ENCODE results near the gene MTRFR.

Gene MTRFR

GRCh38 chr12:123271001-123271668 lies 37.9 kb downstream of the MTRFR start:
- DNase-seq = peak; percentile 57

- DNase-seq = no peak
Measured at GRCh38 chr12:123273166-123273565, 39.9 kb downstream of the MTRFR start.

- DNase-seq = no peak
Measured at GRCh38 chr12:123278101-123278627, 44.9 kb downstream of the MTRFR start.

GRCh38 chr12:123280971-123281370 lies 47.7 kb downstream of the MTRFR start:
- DNase-seq = no peak

GRCh38 chr12:123282111-123282510 lies 48.9 kb downstream of the MTRFR start:
- DNase-seq = no peak

GRCh38 chr12:123283461-123283860 lies 50.2 kb downstream of the MTRFR start:
- DNase-seq = no peak

GRCh38 chr12:123284669-123285068 lies 51.4 kb downstream of the MTRFR start:
- no peak for DNase-seq

- no peak for DNase-seq
Measured at GRCh38 chr12:123286652-123287373, 53.6 kb downstream of the MTRFR start.

GRCh38 chr12:123288751-123289346 lies 55.6 kb downstream of the MTRFR start:
- DNase-seq = no peak

- no peak for DNase-seq
Measured at GRCh38 chr12:123289911-123290310, 56.7 kb downstream of the MTRFR start.

- no peak for DNase-seq
Measured at GRCh38 chr12:123293178-123293760, 60.0 kb downstream of the MTRFR start.

GRCh38 chr12:123305136-123305535 lies 71.9 kb downstream of the MTRFR start:
- no peak for DNase-seq

GRCh38 chr12:123306200-123306599 lies 73.0 kb downstream of the MTRFR start:
- no peak for DNase-seq

All from amniotic stem cell (primary cell).